Stimulated activated CD4-positive, alpha-beta T cell treated with anti-CD3 and anti-CD28 coated beads, Interleukin-4, amount 100 ng/mL, for 48 hours (primary cell): ENCODE data around the gene ANKRD13D.
A peak's percentile ranks its signal among the peaks of the same experiment; 100 is the strongest.

Experiments
- DNase-seq, 2 donors: peaks; one replicate each; pipeline ENCODE4 v3.0.0-alpha.2; 2020; ENCODE audit warnings: low read depth in 2 of 2

Gene ANKRD13D

GRCh38 chr11:67289226-67289650 is at the start of gene ANKRD13D:
TSS of gene ANKRD13D (plus strand) at chr11:67289303. CDS start at chr11:67289461, 158 bp downstream.
- no peak for DNase-seq

- DNase-seq = peak; percentile 88 to 97
These were observed 49.1 kb upstream of the ANKRD13D start for GRCh38 chr11:67239783-67240575.

GRCh38 chr11:67240576-67241389 is 48.3 kb upstream of the ANKRD13D start:
- peak; percentile 76 to 85 for DNase-seq

GRCh38 chr11:67242548-67242947 is 46.6 kb upstream of the ANKRD13D start:
- no peak for DNase-seq

GRCh38 chr11:67243051-67243450 is 46.1 kb upstream of the ANKRD13D start:
- no peak for DNase-seq

- DNase-seq = no peak
These were observed 44.1 kb upstream of the ANKRD13D start for GRCh38 chr11:67245046-67245445.

- no peak for DNase-seq
These were observed 41.1 kb upstream of the ANKRD13D start for GRCh38 chr11:67247946-67248550.

- DNase-seq = no peak
These were observed 40.5 kb upstream of the ANKRD13D start for GRCh38 chr11:67248653-67249052.

- DNase-seq = no peak
These were observed 38.8 kb upstream of the ANKRD13D start for GRCh38 chr11:67250059-67251043.

- no peak for DNase-seq
These were observed 37.3 kb upstream of the ANKRD13D start for GRCh38 chr11:67251841-67252240.

GRCh38 chr11:67252831-67253239 is 36.3 kb upstream of the ANKRD13D start:
- DNase-seq = no peak

- no peak for DNase-seq
These were observed 35.1 kb upstream of the ANKRD13D start for GRCh38 chr11:67253872-67254624.

GRCh38 chr11:67254798-67255197 is 34.3 kb upstream of the ANKRD13D start:
- no peak for DNase-seq

GRCh38 chr11:67255353-67255752 is 33.8 kb upstream of the ANKRD13D start:
- no peak for DNase-seq

- no peak for DNase-seq
These were observed 33.2 kb upstream of the ANKRD13D start for GRCh38 chr11:67255864-67256263.

- no peak for DNase-seq
These were observed 32.5 kb upstream of the ANKRD13D start for GRCh38 chr11:67256477-67257135.

- DNase-seq = no peak
These were observed 28.7 kb upstream of the ANKRD13D start for GRCh38 chr11:67260406-67260805.

- DNase-seq = peak; percentile 51 to 66
These were observed 28.0 kb upstream of the ANKRD13D start for GRCh38 chr11:67260885-67261639.

- no peak for DNase-seq
These were observed 27.5 kb upstream of the ANKRD13D start for GRCh38 chr11:67261640-67261945.
